Erythroblast (primary cell): ENCODE data around the gene FOXA1.

ENCODE experiments used
- GATA1 ChIP-seq: IDR thresholded peaks from 2 replicates; pipeline ENCODE4 v1.6.1; 2011; ENCODE audit warnings: low read depth, mild to moderate bottlenecking, control low read depth, low read length, moderate library complexity
- POLR2A ChIP-seq: IDR thresholded peaks from 2 replicates; pipeline ENCODE4 v1.6.1; 2011; ENCODE audit warnings: mild to moderate bottlenecking, low read length

- TF ChIP-seq POLR2A: no peak
- TF ChIP-seq GATA1: no peak
Measured at GRCh38 chr14:37587881-37588666, 7.0 kb downstream of the FOXA1 start.
